ENCODE measurements around the gene PILRA. TPM values are rescaled to one million over a fixed set of nuclear protein-coding genes. Genes with fewer than 3 reads are reported as not detected.
"Not testable (repeated sequence)": the region's sequence is repeated elsewhere in the genome, so short reads cannot be mapped to it uniquely, and the experiment has no call there.

PILRA gene
- total and polyA plus RNA-seq, 8 donors: 1.4 to 10.0 (median 3.1) TPM; not detected in 3

DNA sequence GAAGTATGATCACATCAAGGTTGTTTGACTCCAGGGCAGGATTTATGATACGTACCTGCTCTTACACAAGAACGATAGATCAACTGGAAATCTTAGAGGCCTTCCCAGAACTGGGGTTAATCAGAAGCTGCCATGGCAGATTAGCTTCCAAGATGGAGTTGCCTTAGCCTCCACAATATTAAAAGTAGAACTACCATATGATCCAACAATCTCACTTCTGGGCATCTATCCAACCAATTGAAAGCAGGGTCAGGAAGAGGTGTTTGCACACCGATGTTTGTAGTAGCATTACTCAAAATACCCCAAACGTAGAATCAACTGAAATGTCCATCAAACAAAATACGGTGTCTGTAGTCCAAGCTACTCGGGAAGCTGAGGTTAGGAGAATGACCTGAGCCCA lies 8.8 kb upstream of the PILRA start:
- intact Hi-C loops (cut with DNase I; ENCODE audit: low total_unique reads): no loop called here
- Histone ChIP-seq H3K27me3 (no peaks in the 10 kb centered on the region), H3K27ac (no peak overlapping the region), H3K4me3 (no peak overlapping the region), H3K9me3 (no peaks in the 10 kb centered on the region), H3K4me1 (peaks cover 0 to 12% (median 0%) of the 10 kb centered on the region in 4 donors), H3K36me3 (peaks cover 19 to 73% (median 63%) of the 10 kb centered on the region in 4 donors)
- DNase-seq: no peak
- 76 to 82% (median 79%) methylated on average over 6 of the region's 6 CpGs for WGBS, 5 donors
- TF ChIP-seq EP300 (IDR thresholded peaks at IDR 0.05) (no peak), POLR2A (IDR thresholded peaks at IDR 0.05) (no peak), POLR2AphosphoS5 (IDR thresholded peaks at IDR 0.05) (no peak)
- TF ChIP-seq, protein P1, sequence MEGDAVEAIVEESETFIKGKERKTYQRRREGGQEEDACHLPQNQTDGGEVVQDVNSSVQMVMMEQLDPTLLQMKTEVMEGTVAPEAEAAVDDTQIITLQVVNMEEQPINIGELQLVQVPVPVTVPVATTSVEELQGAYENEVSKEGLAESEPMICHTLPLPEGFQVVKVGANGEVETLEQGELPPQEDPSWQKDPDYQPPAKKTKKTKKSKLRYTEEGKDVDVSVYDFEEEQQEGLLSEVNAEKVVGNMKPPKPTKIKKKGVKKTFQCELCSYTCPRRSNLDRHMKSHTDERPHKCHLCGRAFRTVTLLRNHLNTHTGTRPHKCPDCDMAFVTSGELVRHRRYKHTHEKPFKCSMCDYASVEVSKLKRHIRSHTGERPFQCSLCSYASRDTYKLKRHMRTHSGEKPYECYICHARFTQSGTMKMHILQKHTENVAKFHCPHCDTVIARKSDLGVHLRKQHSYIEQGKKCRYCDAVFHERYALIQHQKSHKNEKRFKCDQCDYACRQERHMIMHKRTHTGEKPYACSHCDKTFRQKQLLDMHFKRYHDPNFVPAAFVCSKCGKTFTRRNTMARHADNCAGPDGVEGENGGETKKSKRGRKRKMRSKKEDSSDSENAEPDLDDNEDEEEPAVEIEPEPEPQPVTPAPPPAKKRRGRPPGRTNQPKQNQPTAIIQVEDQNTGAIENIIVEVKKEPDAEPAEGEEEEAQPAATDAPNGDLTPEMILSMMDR (IDR thresholded peaks at IDR 0.05): no peak

DNA sequence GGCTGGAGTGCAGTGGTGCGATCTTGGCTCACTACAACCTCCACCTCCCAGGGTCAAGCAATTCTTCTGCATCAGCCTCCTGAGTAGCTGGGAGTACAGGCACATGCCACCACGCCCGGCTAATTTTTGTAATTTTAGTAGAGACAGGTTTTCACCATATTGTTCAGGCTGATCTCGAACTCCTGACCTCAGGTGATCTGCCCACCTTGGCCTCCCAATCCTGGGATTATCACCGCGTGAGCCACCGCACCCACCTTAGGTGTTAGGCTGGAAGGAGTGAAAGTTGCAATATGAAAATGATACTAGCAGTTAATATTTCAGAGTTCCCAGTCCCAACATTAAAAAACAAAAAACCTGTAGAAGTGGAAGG lies 7.3 kb upstream of the PILRA start:
- H3K27me3 ChIP-seq; H3K4me3 ChIP-seq; DNase-seq; H3K9me3 ChIP-seq; intact Hi-C loops (cut with DNase I; ENCODE audit: low total_unique reads): not testable (repeated sequence)
- H3K4me1 ChIP-seq: peaks cover 0 to 19% (median 0%) of the 10 kb centered on the region in 4 donors
- peak overlapping the region in 2 of 5 donors; percentile 51 to 71 for H3K27ac ChIP-seq
- 89 to 96% (median 93%) methylated on average over 7 of the region's 7 CpGs for WGBS, 5 donors
- peaks cover 10 to 58% (median 48%) of the 10 kb centered on the region in 4 donors for H3K36me3 ChIP-seq

GRCh38 chr7:100366411-100367250 lies 6.7 kb upstream of the PILRA start:
- no peak overlapping the region for H3K4me3 ChIP-seq
- peaks cover 0 to 26% (median 0%) of the 10 kb centered on the region in 4 donors for H3K4me1 ChIP-seq
- peak overlapping the region in 3 of 5 donors; percentile 16 to 81 (median 51) for H3K27ac ChIP-seq
- H3K27me3 ChIP-seq: no peaks in the 10 kb centered on the region
- H3K9me3 ChIP-seq: no peaks in the 10 kb centered on the region
- 80 to 91% (median 86%) methylated on average over 14 to 16 of the region's 16 CpGs for WGBS, 5 donors
- H3K36me3 ChIP-seq: peaks cover 6 to 52% (median 41%) of the 10 kb centered on the region in 4 donors
- no peak for DNase-seq
- TF ChIP-seq EP300 (IDR thresholded peaks at IDR 0.05): no peak
- TF ChIP-seq POLR2AphosphoS5 (IDR thresholded peaks at IDR 0.05): no peak
- TF ChIP-seq POLR2A (IDR thresholded peaks at IDR 0.05): no peak
- TF ChIP-seq, protein P1 (IDR thresholded peaks at IDR 0.05): no peak
- intact Hi-C loops (cut with DNase I; ENCODE audit: low total_unique reads): no loop called here

GRCh38 chr7:100367251-100367620 lies 6.1 kb upstream of the PILRA start:
- peak overlapping the region in 3 of 5 donors; percentile 16 to 81 (median 51) for H3K27ac ChIP-seq

More at GRCh38 chr7:100367251-100367620, 6.1 kb upstream of the PILRA start:
- H3K36me3 ChIP-seq: peaks cover under 1 to 46% (median 35%) of the 10 kb centered on the region in 4 donors
- H3K27me3 ChIP-seq: no peaks in the 10 kb centered on the region
- H3K4me3 ChIP-seq: no peak overlapping the region
- DNase-seq: no peak
- no peak for TF ChIP-seq POLR2AphosphoS5 (IDR thresholded peaks at IDR 0.05)
- TF ChIP-seq, protein P1 (IDR thresholded peaks at IDR 0.05): no peak
- TF ChIP-seq EP300 (IDR thresholded peaks at IDR 0.05): no peak
- TF ChIP-seq POLR2A (IDR thresholded peaks at IDR 0.05): no peak
- H3K9me3 ChIP-seq: no peaks in the 10 kb centered on the region
- intact Hi-C loops (cut with DNase I; ENCODE audit: low total_unique reads): no loop called here
- peaks cover 0 to 32% (median 0%) of the 10 kb centered on the region in 4 donors for H3K4me1 ChIP-seq
- WGBS, 5 donors: 90 to 97% (median 94%) methylated on average over 8 of the region's 8 CpGs

Measured in stomach (tissue), 9 donors.